ENCODE measurements around the gene CABLES2.

- no peak for TF ChIP-seq EZH2 (IDR thresholded peaks at IDR 0.05; ENCODE audit: insufficient read depth, poor library complexity, severe bottlenecking)
- no peak for TF ChIP-seq EZH2phosphoT487 (IDR thresholded peaks at IDR 0.05; ENCODE audit: insufficient read depth, low read depth)
Measured at GRCh38 chr20:62413896-62414481, 6.9 kb upstream of the CABLES2 start.

Measured in GM23248 (cell line).